H1 (cell line): ENCODE measurements around the gene PSMB9. TPM values are rescaled to one million over a fixed set of nuclear protein-coding genes. Genes with fewer than 3 reads are reported as not detected.

Source experiments
- CBX5 ChIP-seq: fragments of 300-800, 300-1000 bp; sonication (generic); IDR thresholded peaks from 2 replicates; pipeline ENCODE4 v1.7.1; 2016; ENCODE audit warnings: antibody characterized with exemption, low read length, low read depth
- CBX8 ChIP-seq: fragments of 300-800, 300-1000 bp; sonication (generic); IDR thresholded peaks from 2 replicates; pipeline ENCODE4 v1.7.1; 2016; ENCODE audit warnings: low read depth, low read length, borderline replicate concordance
- HDAC2 ChIP-seq, 2 experiments: fragments of 300-600 bp in 1 of 2; sonication (generic) in 1 of 2; IDR thresholded peaks; 2 replicates each; pipeline ENCODE4 v1.6.1; 2011 to 2012; ENCODE audit warnings: low read depth in 2 of 2, low read length in 2 of 2, mild to moderate bottlenecking in 2 of 2, moderate library complexity in 2 of 2, borderline replicate concordance in 1 of 2, inconsistent platforms in 1 of 2
- RAD21 ChIP-seq, 2 experiments: IDR thresholded peaks in 1 of 2; conservative IDR thresholded peaks in 1 of 2; 2 replicates each; pipeline ENCODE4 v1.6.1; 2011; ENCODE audit warnings: low read depth in 2 of 2, low read length in 2 of 2, improper control_type of control experiment in 1 of 2, inconsistent platforms in 1 of 2, mild to moderate bottlenecking in 1 of 2, moderate library complexity in 1 of 2
- SRF ChIP-seq: IDR thresholded peaks from 2 replicates; pipeline ENCODE4 v1.6.1; 2011; ENCODE audit warnings: mild to moderate bottlenecking, low read depth, low read length, moderate library complexity
- TCF12 ChIP-seq: IDR thresholded peaks from 2 replicates; pipeline ENCODE4 v1.6.1; 2011; ENCODE audit warnings: low read depth, mild to moderate bottlenecking, low read length
- YY1 ChIP-seq: IDR thresholded peaks from 2 replicates; pipeline ENCODE4 v1.6.1; 2011; ENCODE audit warnings: low read depth, mild to moderate bottlenecking, low read length
- polyA plus RNA-seq, 7 experiments: library from polyadenylated mRNA; depleted of rRNA in 3 of 7; stranded (reverse) in 5 of 7; unstranded in 2 of 7; fragments of >200 nt in 5 of 7; fragments of 200-250 nt in 2 of 7; gene quantifications; 1 replicate in 5 of 7; 2 replicates in 1 of 7; 4 replicates in 1 of 7; pipeline versions ENCODE4 v1.2.1 to v1.2.3, GENCODE V29; 2011 to 2013; ENCODE audit warnings: missing spikeins in 2 of 7, mixed read lengths in 2 of 7
- total RNA-seq: library from RNA; stranded (reverse); fragmentation: NEBNext Ultra II Directional; extraction: Animal tissue kit (Norgen Biotek cat#: 25700); gene quantifications from 2 replicates; pipeline ENCODE4 v1.2.1, GENCODE V29; 2021

The PSMB9 gene
- total and polyA plus RNA-seq, 2 of the 8 experiments (the other 6 are each of a cell fraction or from before 2014, with no cell fraction given), result 4.5 to 22.8 TPM

- TF ChIP-seq YY1, result no peak
- TF ChIP-seq TCF12, result no peak
- TF ChIP-seq SRF, result no peak
- TF ChIP-seq RAD21 (IDR thresholded peaks at IDR 0.05 in 1 of 2, conservative IDR thresholded peaks at IDR 0.05 in 1 of 2; ENCODE audit: low read depth in 2 of 2, low read length in 2 of 2), result no peak
- no peak for TF ChIP-seq HDAC2 (IDR thresholded peaks at IDR 0.05; ENCODE audit: borderline replicate concordance in 1 of 2, low read depth in 2 of 2, low read length in 2 of 2)
- TF ChIP-seq CBX8, result no peak
- no peak for TF ChIP-seq CBX5
- TF ChIP-seq, all 59 proteins: peak for 0
These were observed 23.1 kb upstream of the PSMB9 start (continued) for GRCh38 chr6:32830936-32831335.
